Naive B cell (primary cell): Measurements from ENCODE around the gene PDGFRA. TPM values are rescaled to one million over a fixed set of nuclear protein-coding genes. Genes with fewer than 3 reads are reported as not detected.
A peak's percentile ranks its signal among the peaks of the same experiment; 100 is the strongest.
"Not testable (repeated sequence)": the region's sequence is repeated elsewhere in the genome, so short reads cannot be mapped to it uniquely, and the experiment has no call there.

ENCODE experiments used
- ATAC-seq, 2 donors: fragments of 150-1000 bp; cut with Tn5 transposase; 2 replicates each; pipeline ENCODE4 v1.10.0; 2021; ENCODE audit warnings: low read depth in 2 of 2, mild to moderate bottlenecking in 2 of 2, moderate library complexity in 2 of 2
- DNase-seq: peaks from one replicate; pipeline ENCODE4 v3.0.0; 2022
- H3K27ac Mint-ChIP-seq, 6 donors: one replicate each; pipeline ENCODE4 v1.8.0; 2020 to 2022; ENCODE audit warnings: mild to moderate bottlenecking in 6 of 6, mixed read lengths in 6 of 6, moderate library complexity in 5 of 6, inconsistent platforms in 2 of 6
- H3K27me3 Mint-ChIP-seq, 3 donors: one replicate each; pipeline ENCODE4 v1.8.0; 2021 to 2022; ENCODE audit warnings: mixed read lengths in 3 of 3, mild to moderate bottlenecking in 1 of 3
- H3K36me3 Mint-ChIP-seq, 2 donors: one replicate each; pipeline ENCODE4 v1.8.0; 2020 to 2022; ENCODE audit warnings: mixed read lengths in 2 of 2, inconsistent platforms in 1 of 2, mild to moderate bottlenecking in 1 of 2
- H3K4me1 Mint-ChIP-seq, 3 donors: one replicate each; pipeline ENCODE4 v1.8.0; 2020 to 2022; ENCODE audit warnings: mixed read lengths in 3 of 3, inconsistent platforms in 1 of 3, mild to moderate bottlenecking in 1 of 3, moderate library complexity in 1 of 3
- H3K4me3 Mint-ChIP-seq, 8 donors: one replicate each; pipeline ENCODE4 v1.8.0; 2020 to 2022; ENCODE audit warnings: mild to moderate bottlenecking in 8 of 8, mixed read lengths in 8 of 8, moderate library complexity in 8 of 8, inconsistent platforms in 2 of 8
- H3K9me3 Mint-ChIP-seq, 7 donors: one replicate each; pipeline ENCODE4 v1.8.0; 2020 to 2022; ENCODE audit warnings: mixed read lengths in 7 of 7, mild to moderate bottlenecking in 5 of 7, inconsistent platforms in 2 of 7, moderate library complexity in 1 of 7
- polyA plus RNA-seq, 6 donors: library from polyadenylated mRNA; unstranded; fragments of 300-500 nt; fragmentation: Illumina TruSeq; gene quantifications; one replicate each; pipeline ENCODE4 v1.2.3, GENCODE V29; 2021; ENCODE audit warnings: low read depth in 6 of 6

PDGFRA gene
- polyA plus RNA-seq, 6 donors from 2014 or later: 1.2 TPM; not detected in 5

DNA sequence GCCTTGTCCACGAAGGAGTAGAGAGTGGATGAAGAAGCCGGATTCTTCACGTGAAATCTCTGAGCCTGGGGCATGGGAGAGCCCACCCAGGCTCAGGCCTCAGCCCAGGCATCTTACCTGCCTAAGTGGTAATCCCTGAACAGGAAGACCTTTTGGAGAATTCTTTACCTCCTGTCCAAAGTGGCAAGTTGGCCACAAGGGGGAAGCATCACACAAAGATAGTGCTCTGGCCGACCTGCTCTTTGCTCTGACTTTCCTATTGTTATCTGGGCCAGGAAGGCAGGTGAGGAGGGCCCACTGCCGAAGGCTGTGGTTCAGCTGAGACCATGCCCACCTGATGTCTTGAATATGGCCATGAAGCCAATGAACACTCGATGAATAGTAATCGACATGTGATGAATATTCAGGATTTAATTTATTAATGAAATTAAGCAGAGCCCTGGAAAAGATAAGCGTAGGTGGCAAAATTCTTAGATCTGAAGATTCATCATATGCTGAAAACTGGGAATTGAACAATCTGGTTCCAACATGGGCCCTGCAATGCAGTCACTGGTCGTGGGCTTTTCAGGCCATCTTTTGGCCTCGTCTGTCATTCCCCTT, 93.8 kb downstream of the PDGFRA start:
- H3K27ac Mint-ChIP-seq: no peak overlapping the region
- H3K9me3 Mint-ChIP-seq: peaks cover 0 to 5% (median 0%) of the 10 kb centered on the region in 7 donors
- no peaks in the 10 kb centered on the region for H3K27me3 Mint-ChIP-seq
- DNase-seq (peak; percentile 25), ATAC-seq (peak; percentile 28 to 52)
- no peak overlapping the region for H3K4me3 Mint-ChIP-seq
- peaks cover 0 to 7% of the 10 kb centered on the region in 2 donors for H3K36me3 Mint-ChIP-seq
- no peaks in the 10 kb centered on the region for H3K4me1 Mint-ChIP-seq

- DNase-seq (no peak), ATAC-seq (no peak)
- H3K27me3 Mint-ChIP-seq: peaks cover 0 to 4% (median 0%) of the 10 kb centered on the region in 3 donors
- no peak overlapping the region for H3K4me3 Mint-ChIP-seq
- H3K27ac Mint-ChIP-seq: no peak overlapping the region
- peaks cover 0 to 5% (median 4%) of the 10 kb centered on the region in 7 donors for H3K9me3 Mint-ChIP-seq
- H3K4me1 Mint-ChIP-seq: no peaks in the 10 kb centered on the region
- H3K36me3 Mint-ChIP-seq: peaks cover 0 to 7% of the 10 kb centered on the region in 2 donors
Measured at GRCh38 chr4:54330896-54331295, 101.8 kb downstream of the PDGFRA start.

DNA sequence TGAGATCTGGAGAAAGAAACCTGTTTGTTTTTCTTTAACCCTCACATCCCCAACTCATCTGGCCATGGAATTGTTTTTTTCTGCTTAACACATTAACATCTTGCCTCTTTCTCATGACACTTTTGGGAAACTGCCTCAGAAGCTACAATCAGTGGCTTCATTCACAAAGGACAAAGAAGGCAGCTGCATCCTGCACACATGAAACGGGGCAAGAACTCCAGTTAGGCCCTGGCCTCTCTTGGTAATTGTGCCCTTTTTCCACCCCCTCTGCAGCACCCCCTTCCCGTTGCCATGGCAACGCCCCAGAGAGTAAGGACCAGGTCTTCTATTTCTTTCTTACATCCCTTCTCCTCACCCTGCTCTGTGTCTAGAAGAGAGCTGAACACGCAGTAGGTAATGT, 103.4 kb downstream of the PDGFRA start:
- ATAC-seq (no peak), DNase-seq (no peak)
- Mint-ChIP-seq H3K4me3 (no peak overlapping the region), H3K36me3 (no peaks in the 10 kb centered on the region), H3K9me3 (peaks cover 0 to 5% (median 0%) of the 10 kb centered on the region in 7 donors), H3K27me3 (peaks cover 4 to 11% (median 7%) of the 10 kb centered on the region in 3 donors), H3K27ac (no peak overlapping the region), H3K4me1 (no peaks in the 10 kb centered on the region)

DNA sequence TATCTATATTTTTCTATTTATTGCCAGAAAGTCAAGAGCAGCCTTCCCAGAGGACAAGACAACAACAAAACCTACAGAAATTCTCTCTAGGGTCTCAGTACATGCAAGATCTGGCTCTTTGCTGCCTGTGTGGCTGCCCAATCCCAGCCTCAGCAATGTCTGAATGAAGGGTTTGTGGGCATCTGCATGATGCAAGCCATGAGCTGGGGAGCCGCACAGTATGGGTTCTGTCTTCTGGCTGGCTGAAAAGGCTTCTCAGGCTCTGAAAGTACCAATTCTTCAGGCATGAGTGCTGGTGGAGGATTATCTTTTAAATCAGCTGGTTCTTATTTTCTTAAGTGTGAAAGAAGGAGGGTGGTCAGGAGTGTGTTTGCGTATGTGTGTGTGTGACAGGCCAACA, 104.6 kb downstream of the PDGFRA start:
- Mint-ChIP-seq H3K27ac (no peak overlapping the region), H3K27me3 (peaks cover 4 to 17% (median 12%) of the 10 kb centered on the region in 3 donors), H3K36me3 (no peaks in the 10 kb centered on the region), H3K9me3 (peaks cover 0 to 5% (median 0%) of the 10 kb centered on the region in 7 donors), H3K4me1 (no peaks in the 10 kb centered on the region), H3K4me3 (no peak overlapping the region)
- DNase-seq (no peak), ATAC-seq (no peak)

DNA sequence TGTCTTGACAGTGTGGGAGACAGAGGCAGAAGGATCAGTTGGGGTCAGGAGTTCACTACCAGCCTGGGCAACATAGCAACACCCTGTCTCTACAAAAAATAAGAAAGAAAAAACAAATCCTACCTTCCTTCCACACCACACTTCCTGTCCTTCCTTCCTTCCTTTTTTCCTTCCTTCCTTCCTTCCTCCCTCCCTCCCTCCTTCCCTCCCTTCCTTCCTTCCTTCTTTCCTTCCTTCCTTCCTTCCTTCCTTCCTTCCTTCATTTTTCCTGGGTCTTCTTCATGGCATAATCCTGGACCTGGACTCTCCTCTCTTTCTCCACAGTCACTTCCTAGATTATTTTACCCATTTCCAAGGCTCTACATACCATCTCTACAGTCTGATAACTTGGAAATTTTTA, 105.7 kb downstream of the PDGFRA start:
- H3K4me1 Mint-ChIP-seq, H3K4me3 Mint-ChIP-seq, DNase-seq, H3K9me3 Mint-ChIP-seq, ATAC-seq, H3K27ac Mint-ChIP-seq, H3K36me3 Mint-ChIP-seq: not testable (repeated sequence)
- peaks cover 4 to 17% (median 12%) of the 10 kb centered on the region in 3 donors for H3K27me3 Mint-ChIP-seq

DNA sequence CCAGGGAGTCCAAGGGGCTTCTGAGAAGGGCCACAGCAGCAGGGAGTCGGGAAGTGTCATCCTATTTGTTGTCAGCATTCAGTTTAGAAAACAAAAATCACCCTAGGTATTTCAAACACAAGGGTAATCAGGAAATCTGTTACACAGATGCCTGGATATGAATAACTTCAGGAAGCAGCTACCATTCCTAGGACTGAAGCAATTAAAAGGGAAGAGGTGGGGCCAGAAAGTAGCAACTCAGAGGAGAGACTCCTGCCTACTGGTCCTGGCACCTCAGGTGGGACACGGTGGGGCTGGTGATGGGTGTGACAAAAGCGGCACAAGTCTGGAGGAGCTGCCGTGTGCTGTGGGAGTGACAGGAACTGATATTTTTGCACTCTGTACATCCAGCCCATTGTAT, 107.9 kb downstream of the PDGFRA start:
- Mint-ChIP-seq H3K9me3 (peaks cover 0 to 5% (median 0%) of the 10 kb centered on the region in 7 donors), H3K36me3 (no peaks in the 10 kb centered on the region), H3K4me1 (no peaks in the 10 kb centered on the region), H3K27ac (no peak overlapping the region), H3K4me3 (no peak overlapping the region), H3K27me3 (peaks cover 0 to 17% (median 12%) of the 10 kb centered on the region in 3 donors)
- DNase-seq (no peak), ATAC-seq (no peak)

- not testable (repeated sequence) for H3K4me1 Mint-ChIP-seq, H3K4me3 Mint-ChIP-seq, H3K36me3 Mint-ChIP-seq, ATAC-seq, DNase-seq, H3K27ac Mint-ChIP-seq, H3K9me3 Mint-ChIP-seq
- peaks cover 0 to 10% (median 7%) of the 10 kb centered on the region in 3 donors for H3K27me3 Mint-ChIP-seq
Measured at GRCh38 chr4:54342067-54342466, 113.0 kb downstream of the PDGFRA start.

Other genes with a start within 250 kb of the PDGFRA start
- gene CHIC2, start 164.7 kb upstream of the PDGFRA start, polyA plus RNA-seq: 10 to 100 TPM; 56.6 to 81.9 (median 63.5) TPM
- not detected for gene GSX2, start 129.1 kb upstream of the PDGFRA start, polyA plus RNA-seq